K562 (cell line): ENCODE data around the gene VARS1. TPM values are rescaled to one million over a fixed set of nuclear protein-coding genes. Genes with fewer than 3 reads are reported as not detected.

Experiments used
- BDP1 ChIP-seq: IDR thresholded peaks from 3 replicates; pipeline ENCODE4 v1.6.1; 2011; ENCODE audit not compliant: insufficient read length, insufficient read depth
- CHAMP1 ChIP-seq: fragments of 450-650 bp; IDR thresholded peaks from 2 replicates; pipeline ENCODE4 v1.6.1; 2016; ENCODE audit warnings: mild to moderate bottlenecking
- CTCFL ChIP-seq: IDR thresholded peaks from 2 replicates; pipeline ENCODE4 v1.6.1; 2011; ENCODE audit warnings: borderline replicate concordance, low read depth, mild to moderate bottlenecking, moderate library complexity, low read length; ENCODE audit not compliant: insufficient read depth, poor library complexity, severe bottlenecking
- DIDO1 ChIP-seq: fragments of 450-650 bp; IDR thresholded peaks from 2 replicates; pipeline ENCODE4 v1.6.1; 2016; ENCODE audit warnings: low read depth, missing biosample characterization, missing genetic modification characterization
- GATAD2A ChIP-seq: fragments of 450-650 bp; IDR thresholded peaks from 2 replicates; pipeline ENCODE4 v1.6.1; 2017
- HDAC8 ChIP-seq: fragments of 450-650 bp; IDR thresholded peaks from 2 replicates; pipeline ENCODE4 v1.6.1; 2016; ENCODE audit warnings: mild to moderate bottlenecking, missing genetic modification characterization, moderate library complexity, missing compliant biosample characterization
- ILK ChIP-seq: fragments of 450-650 bp; IDR thresholded peaks from 2 replicates; pipeline ENCODE4 v1.6.1; 2016; ENCODE audit warnings: missing genetic modification characterization, low read depth, mild to moderate bottlenecking, missing compliant biosample characterization, moderate library complexity, borderline replicate concordance
- MEF2A ChIP-seq: IDR thresholded peaks from 2 replicates; pipeline ENCODE4 v1.6.1; 2011; ENCODE audit warnings: low read depth, mild to moderate bottlenecking, low read length, moderate library complexity; ENCODE audit not compliant: control insufficient read depth
- NCOA4 ChIP-seq: fragments of 450-650 bp; IDR thresholded peaks from 2 replicates; pipeline ENCODE4 v1.6.1; 2018; ENCODE audit warnings: mild to moderate bottlenecking; ENCODE audit not compliant: partially characterized antibody
- NCOA6 ChIP-seq: fragments of 450-650 bp; IDR thresholded peaks from 2 replicates; pipeline ENCODE4 v1.6.1; 2017; ENCODE audit warnings: mild to moderate bottlenecking
- RUNX1 ChIP-seq: sonication (generic); IDR thresholded peaks from 2 replicates; pipeline ENCODE4 v1.6.1; 2016; ENCODE audit warnings: antibody characterized with exemption, low read depth
- ZBTB34 ChIP-seq: fragments of 250-450 bp; sonication (Bioruptor Pico); IDR thresholded peaks from 2 replicates; pipeline ENCODE4 v1.8.0; 2021; ENCODE audit warnings: mild to moderate bottlenecking, moderate library complexity
- ZC3H11A ChIP-seq: IDR thresholded peaks from 2 replicates; pipeline ENCODE4 v1.6.1; 2012; ENCODE audit warnings: low read depth, low read length, improper control_type of control experiment
- ZNF224 ChIP-seq: sonication (generic); formaldehyde crosslinking; IDR thresholded peaks from 2 replicates; pipeline ENCODE4 v1.8.0; 2022; ENCODE audit warnings: mild to moderate bottlenecking, missing genetic modification reagents
- ZNF311 ChIP-seq: fragments of 250-450 bp; sonication (Bioruptor Pico); IDR thresholded peaks from 2 replicates; pipeline ENCODE4 v1.4.0; 2020; ENCODE audit warnings: mild to moderate bottlenecking, moderate library complexity
- ZNF644 ChIP-seq: fragments of 200-800 bp; sonication (Bioruptor generic); IDR thresholded peaks from 2 replicates; pipeline ENCODE4 v1.6.1; 2016; ENCODE audit warnings: low read depth, missing genetic modification characterization, missing compliant biosample characterization
- ZNF696 ChIP-seq: fragments of 250-450 bp; sonication (Bioruptor Pico); conservative IDR thresholded peaks from 2 replicates; pipeline ENCODE4 v1.4.0; 2020; ENCODE audit warnings: mild to moderate bottlenecking, moderate library complexity
- polyA plus RNA-seq, 8 experiments: library from polyadenylated mRNA; depleted of rRNA in 4 of 8; stranded (reverse) in 5 of 8; unstranded in 3 of 8; fragments of >200 nt; fragmentation: Nextera tagmentation in 2 of 8; fragmentation: Illumina TruSeq in 1 of 8; extraction: Ambion mirVana in 2 of 8; extraction: Trizol in 1 of 8; gene quantifications; 2 replicates each; pipeline versions ENCODE4 v1.2.1 to v1.2.3, GENCODE V29; 2011 to 2014; ENCODE audit warnings: inconsistent platforms in 1 of 8, missing spikeins in 1 of 8
- total RNA-seq, 7 experiments: library from RNA; depleted of rRNA in 6 of 7; stranded (reverse); fragments of >200 nt in 6 of 7; fragmentation: Illumina TruSeq in 2 of 7; extraction: Trizol in 2 of 7; gene quantifications; 2 replicates each; pipeline versions ENCODE4 v1.2.1 to v1.2.3, GENCODE V29; 2011 to 2021; ENCODE audit warnings: low replicate concordance in 1 of 7
- TF ChIP-seq, protein P1 (sequence below): fragments of 200-800 bp; sonication (Bioruptor generic); IDR thresholded peaks from 2 replicates; pipeline ENCODE4 v1.6.1; 2017; ENCODE audit warnings: missing genetic modification characterization, missing compliant biosample characterization
- TF ChIP-seq, protein P2 (sequence below): sonication (generic); formaldehyde crosslinking; IDR thresholded peaks from 2 replicates; pipeline ENCODE4 v1.8.0; 2022; ENCODE audit warnings: mild to moderate bottlenecking, missing genetic modification reagents

Gene VARS1
- total and polyA plus RNA-seq, 9 of the 15 experiments (the other 6 are each of a cell fraction or from before 2014, with no cell fraction given), result 2.9 to 488 (median 130) TPM

GRCh38 chr6:31794294-31794865 lies 1.2 kb downstream of the VARS1 start (continued):
- no peak for TF ChIP-seq GATAD2A
- TF ChIP-seq, protein P1, sequence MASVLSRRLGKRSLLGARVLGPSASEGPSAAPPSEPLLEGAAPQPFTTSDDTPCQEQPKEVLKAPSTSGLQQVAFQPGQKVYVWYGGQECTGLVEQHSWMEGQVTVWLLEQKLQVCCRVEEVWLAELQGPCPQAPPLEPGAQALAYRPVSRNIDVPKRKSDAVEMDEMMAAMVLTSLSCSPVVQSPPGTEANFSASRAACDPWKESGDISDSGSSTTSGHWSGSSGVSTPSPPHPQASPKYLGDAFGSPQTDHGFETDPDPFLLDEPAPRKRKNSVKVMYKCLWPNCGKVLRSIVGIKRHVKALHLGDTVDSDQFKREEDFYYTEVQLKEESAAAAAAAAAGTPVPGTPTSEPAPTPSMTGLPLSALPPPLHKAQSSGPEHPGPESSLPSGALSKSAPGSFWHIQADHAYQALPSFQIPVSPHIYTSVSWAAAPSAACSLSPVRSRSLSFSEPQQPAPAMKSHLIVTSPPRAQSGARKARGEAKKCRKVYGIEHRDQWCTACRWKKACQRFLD, result no peak
- TF ChIP-seq MEF2A, result no peak
- no peak for TF ChIP-seq ZNF644 (tag)
- no peak for TF ChIP-seq DIDO1 (tag)
- TF ChIP-seq CHAMP1, result no peak
- no peak for TF ChIP-seq ZC3H11A
- no peak for TF ChIP-seq BDP1
- no peak for TF ChIP-seq NCOA6
- TF ChIP-seq, protein P2, sequence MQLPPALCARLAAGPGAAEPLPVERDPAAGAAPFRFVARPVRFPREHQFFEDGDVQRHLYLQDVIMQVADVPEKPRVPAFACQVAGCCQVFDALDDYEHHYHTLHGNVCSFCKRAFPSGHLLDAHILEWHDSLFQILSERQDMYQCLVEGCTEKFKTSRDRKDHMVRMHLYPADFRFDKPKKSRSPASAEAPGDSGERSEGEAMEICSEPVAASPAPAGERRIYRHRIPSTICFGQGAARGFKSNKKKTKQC, result no peak
- no peak for TF ChIP-seq ZNF311
- TF ChIP-seq HDAC8 (tag), result 0 out of 2 replicates have a peak, but pooled peaks have one; percentile 16
- no peak for TF ChIP-seq ILK (tag)
- no peak for TF ChIP-seq NCOA4
- no peak for TF ChIP-seq ZBTB34 (CRISPR knock-in tag)
- no peak for TF ChIP-seq RUNX1
- no peak for TF ChIP-seq ZNF224 (CRISPR knock-in tag)
- TF ChIP-seq ZNF696 (CRISPR knock-in tag), result no peak
- no peak for TF ChIP-seq CTCFL
